H9 (cell line): ENCODE data around the gene RBFOX1. TPM values are rescaled to one million over a fixed set of nuclear protein-coding genes. Genes with fewer than 3 reads are reported as not detected.

Experiments
- DNase-seq: peaks from one replicate; pipeline ENCODE4 v3.0.0-alpha.2; 2017
- H2AFZ ChIP-seq: one replicate; pipeline ENCODE4 v1.6.1; 2013; ENCODE audit warnings: mild to moderate bottlenecking, low read length, control low read depth, moderate library complexity
- H2AK5ac ChIP-seq: 2 replicates; pipeline ENCODE4 v1.6.1; 2013; ENCODE audit warnings: low read length, control low read depth, mixed read lengths; ENCODE audit not compliant: insufficient read length
- H2BK120ac ChIP-seq: one replicate; pipeline ENCODE4 v1.6.1; 2013; ENCODE audit warnings: low read depth, mild to moderate bottlenecking, low read length, control low read depth, inconsistent platforms; ENCODE audit not compliant: poor library complexity, severe bottlenecking
- H2BK12ac ChIP-seq: 2 replicates; pipeline ENCODE4 v1.6.1; 2013; ENCODE audit warnings: low read length, control low read depth, mixed read lengths, low read depth; ENCODE audit not compliant: insufficient read length
- H2BK15ac ChIP-seq: 2 replicates; pipeline ENCODE4 v1.6.1; 2013; ENCODE audit warnings: low read depth, low read length, control low read depth
- H2BK20ac ChIP-seq: one replicate; pipeline ENCODE4 v1.6.1; 2013; ENCODE audit warnings: low read depth, mild to moderate bottlenecking, low read length, control low read depth, inconsistent platforms; ENCODE audit not compliant: poor library complexity, severe bottlenecking
- H2BK5ac ChIP-seq: 2 replicates; pipeline ENCODE4 v1.6.1; 2013; ENCODE audit warnings: low read length, control low read depth, mixed read lengths; ENCODE audit not compliant: insufficient read length
- H3K14ac ChIP-seq: 2 replicates; pipeline ENCODE4 v1.6.1; 2013; ENCODE audit warnings: low read length, control low read depth; ENCODE audit not compliant: insufficient read depth
- H3K18ac ChIP-seq: 2 replicates; pipeline ENCODE4 v1.6.1; 2013; ENCODE audit warnings: low read depth, mild to moderate bottlenecking, mixed read lengths, low read length, control low read depth; ENCODE audit not compliant: insufficient read length
- H3K23ac ChIP-seq: 2 replicates; pipeline ENCODE4 v1.6.1; 2013; ENCODE audit warnings: low read length, control low read depth, mixed read lengths, low read depth; ENCODE audit not compliant: insufficient read length
- H3K23me2 ChIP-seq: 2 replicates; pipeline ENCODE4 v1.6.1; 2013; ENCODE audit warnings: low read depth, mild to moderate bottlenecking, mixed read lengths, low read length, control low read depth; ENCODE audit not compliant: insufficient read length, poor library complexity, severe bottlenecking
- H3K27ac ChIP-seq: 2 replicates; pipeline ENCODE4 v1.5.1; 2013; ENCODE audit warnings: low read length, control low read depth, mixed read lengths, low read depth; ENCODE audit not compliant: insufficient read length
- H3K27me3 ChIP-seq: 2 replicates; pipeline ENCODE4 v1.6.1; 2013; ENCODE audit warnings: low read length, control low read depth, inconsistent platforms; ENCODE audit not compliant: insufficient read depth
- H3K4ac ChIP-seq: 2 replicates; pipeline ENCODE4 v1.6.1; 2013; ENCODE audit warnings: low read depth, mild to moderate bottlenecking, control low read depth, inconsistent platforms, low read length, moderate library complexity
- H3K4me1 ChIP-seq: 2 replicates; pipeline ENCODE4 v1.6.1; 2013; ENCODE audit warnings: low read length, control low read depth, inconsistent platforms; ENCODE audit not compliant: insufficient read depth
- H3K4me2 ChIP-seq: 2 replicates; pipeline ENCODE4 v1.6.1; 2013; ENCODE audit warnings: low read length, control low read depth, mixed read lengths; ENCODE audit not compliant: insufficient read length, insufficient read depth
- H3K56ac ChIP-seq: 2 replicates; pipeline ENCODE4 v1.6.1; 2013; ENCODE audit warnings: low read depth, mild to moderate bottlenecking, mixed read lengths, low read length, control low read depth; ENCODE audit not compliant: insufficient read length
- H3K79me1 ChIP-seq: 2 replicates; pipeline ENCODE4 v1.6.1; 2013; ENCODE audit warnings: low read depth, mild to moderate bottlenecking, moderate library complexity, low read length, control low read depth, inconsistent platforms; ENCODE audit not compliant: insufficient read depth, poor library complexity, severe bottlenecking
- H3K79me2 ChIP-seq: 2 replicates; pipeline ENCODE4 v1.6.1; 2013; ENCODE audit warnings: low read length, control low read depth, inconsistent platforms; ENCODE audit not compliant: insufficient read depth
- H3K9ac ChIP-seq: 2 replicates; pipeline ENCODE4 v1.6.1; 2013; ENCODE audit warnings: low read length, control low read depth, mixed read lengths; ENCODE audit not compliant: insufficient read length; ENCODE audit errors: extremely low read depth
- H3K9me3 ChIP-seq: one replicate; pipeline ENCODE4 v1.6.1; 2013; ENCODE audit warnings: low read depth, low read length, inconsistent platforms; ENCODE audit not compliant: control insufficient read depth
- H3T11ph ChIP-seq: one replicate; pipeline ENCODE4 v1.6.1; 2013; ENCODE audit warnings: mild to moderate bottlenecking, low read length, control low read depth, inconsistent platforms
- H4K20me1 ChIP-seq: one replicate; pipeline ENCODE4 v1.6.1; 2013; ENCODE audit not compliant: control insufficient read depth, insufficient read length, insufficient read depth
- H4K5ac ChIP-seq: 2 replicates; pipeline ENCODE4 v1.6.1; 2013; ENCODE audit warnings: low read depth, mild to moderate bottlenecking, mixed read lengths, low read length, control low read depth; ENCODE audit not compliant: insufficient read length
- H4K8ac ChIP-seq: replicated peaks from 2 replicates; pipeline ENCODE4 v1.6.1; 2013; ENCODE audit warnings: low read length, control low read depth, mixed read lengths, low read depth; ENCODE audit not compliant: insufficient read length
- H4K91ac ChIP-seq: 2 replicates; pipeline ENCODE4 v1.6.1; 2013; ENCODE audit warnings: low read depth, mild to moderate bottlenecking, moderate library complexity, mixed read lengths, low read length, control low read depth; ENCODE audit not compliant: insufficient read length
- H3K27ac Mint-ChIP-seq, 3 experiments: 2 replicates in 2 of 3; 3 replicates in 1 of 3; pipeline ENCODE4 v1.8.0; 2020 to 2021; ENCODE audit warnings: mixed read lengths in 3 of 3, mild to moderate bottlenecking in 1 of 3, moderate library complexity in 1 of 3
- H3K27me3 Mint-ChIP-seq: 2 replicates; pipeline ENCODE4 v1.8.0; 2021; ENCODE audit warnings: low read depth, mild to moderate bottlenecking, moderate library complexity, mixed read lengths
- H3K36me3 Mint-ChIP-seq, 3 experiments: 2 replicates in 2 of 3; 3 replicates in 1 of 3; pipeline ENCODE4 v1.8.0; 2020 to 2021; ENCODE audit warnings: low read depth in 3 of 3, mixed read lengths in 3 of 3; ENCODE audit not compliant: insufficient read depth in 1 of 3
- H3K4me1 Mint-ChIP-seq, 2 experiments: 2 replicates each; pipeline ENCODE4 v1.8.0; 2020; ENCODE audit warnings: mixed read lengths in 2 of 2
- H3K4me3 Mint-ChIP-seq, 2 experiments: 2 replicates in 1 of 2; 3 replicates in 1 of 2; pipeline ENCODE4 v1.8.0; 2020 to 2021; ENCODE audit warnings: mild to moderate bottlenecking in 2 of 2, mixed read lengths in 2 of 2, moderate library complexity in 1 of 2
- H3K9me3 Mint-ChIP-seq, 2 experiments: 2 replicates in 1 of 2; 3 replicates in 1 of 2; pipeline ENCODE4 v1.8.0; 2020; ENCODE audit warnings: mild to moderate bottlenecking in 2 of 2, mixed read lengths in 2 of 2, moderate library complexity in 1 of 2
- WGBS: extraction: QIAGEN DNeasy Blood & Tissue Kit; methylation state at CpG from one replicate; pipeline ENCODE4 v1.1.7; 2013; ENCODE audit warnings: missing lambda C conversion rate, low lambda C conversion rate, mixed read lengths; ENCODE audit not compliant: insufficient read length; ENCODE audit errors: extremely low coverage; 5-methylcytosine and 5-hydroxymethylcytosine counted together
- total RNA-seq: library from RNA; stranded (reverse); gene quantifications from 2 replicates; pipeline ENCODE4 v1.2.1, GENCODE V29; 2021
- TF ChIP-seq, protein P1 (sequence below): fragments of 200-600 bp; sonication (generic); conservative IDR thresholded peaks from 3 replicates; pipeline ENCODE4 v1.8.0; 2021; ENCODE audit warnings: antibody characterized with exemption, mild to moderate bottlenecking

RBFOX1 gene
- total RNA-seq, 1 experiment from 2014 or later = 2.0 TPM

DNA sequence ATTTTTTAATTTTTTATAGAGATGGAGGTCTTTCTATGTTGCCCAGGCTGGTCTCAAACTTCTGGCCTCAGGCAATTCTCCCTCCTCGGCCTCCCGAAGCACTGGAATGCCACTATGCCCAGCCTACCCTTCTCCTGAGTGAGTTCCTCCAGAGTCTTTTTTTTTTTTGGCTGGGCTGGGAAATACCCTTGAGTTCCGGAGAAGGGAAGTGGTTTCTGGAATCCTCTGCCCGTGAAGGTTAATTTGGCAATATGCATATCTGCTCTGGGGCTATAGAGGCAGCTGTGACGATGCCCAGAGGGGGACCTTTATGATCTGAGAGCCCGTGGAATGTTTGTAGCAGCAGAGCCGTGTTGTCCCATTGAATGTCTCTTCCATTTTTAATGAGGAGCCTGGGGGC, 217.5 kb downstream of the RBFOX1 start:
- TF ChIP-seq, protein P1, sequence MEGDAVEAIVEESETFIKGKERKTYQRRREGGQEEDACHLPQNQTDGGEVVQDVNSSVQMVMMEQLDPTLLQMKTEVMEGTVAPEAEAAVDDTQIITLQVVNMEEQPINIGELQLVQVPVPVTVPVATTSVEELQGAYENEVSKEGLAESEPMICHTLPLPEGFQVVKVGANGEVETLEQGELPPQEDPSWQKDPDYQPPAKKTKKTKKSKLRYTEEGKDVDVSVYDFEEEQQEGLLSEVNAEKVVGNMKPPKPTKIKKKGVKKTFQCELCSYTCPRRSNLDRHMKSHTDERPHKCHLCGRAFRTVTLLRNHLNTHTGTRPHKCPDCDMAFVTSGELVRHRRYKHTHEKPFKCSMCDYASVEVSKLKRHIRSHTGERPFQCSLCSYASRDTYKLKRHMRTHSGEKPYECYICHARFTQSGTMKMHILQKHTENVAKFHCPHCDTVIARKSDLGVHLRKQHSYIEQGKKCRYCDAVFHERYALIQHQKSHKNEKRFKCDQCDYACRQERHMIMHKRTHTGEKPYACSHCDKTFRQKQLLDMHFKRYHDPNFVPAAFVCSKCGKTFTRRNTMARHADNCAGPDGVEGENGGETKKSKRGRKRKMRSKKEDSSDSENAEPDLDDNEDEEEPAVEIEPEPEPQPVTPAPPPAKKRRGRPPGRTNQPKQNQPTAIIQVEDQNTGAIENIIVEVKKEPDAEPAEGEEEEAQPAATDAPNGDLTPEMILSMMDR = no peak
- Histone ChIP-seq H2AK5ac (no peak overlapping the region), H3K27ac (no peak overlapping the region), H3K9me3 (no peaks in the 10 kb centered on the region), H3K27me3 (no peaks in the 10 kb centered on the region), H2BK20ac (no peak overlapping the region), H3K4me1 (no peaks in the 10 kb centered on the region), H4K8ac (no peak overlapping the region), H3K23me2 (no peaks in the 10 kb centered on the region), H3K79me1 (no peaks in the 10 kb centered on the region), H3K14ac (no peak overlapping the region), H2BK120ac (no peak overlapping the region), H2BK5ac (no peak overlapping the region), H4K5ac (no peak overlapping the region), H3K4me2 (no peak overlapping the region), H4K20me1 (no peaks in the 10 kb centered on the region), H4K91ac (no peak overlapping the region), H2BK15ac (no peak overlapping the region), H3K4ac (no peak overlapping the region), H3K18ac (no peak overlapping the region), H3K79me2 (no peaks in the 10 kb centered on the region), H3K56ac (no peak overlapping the region), H2BK12ac (no peak overlapping the region), H3T11ph (no peak overlapping the region), H3K9ac (no peak overlapping the region), H3K23ac (no peak overlapping the region), H2AFZ (no peak overlapping the region)
- Mint-ChIP-seq H3K27me3 (no peaks in the 10 kb centered on the region), H3K4me1 (peaks cover 0 to 7% of the 10 kb centered on the region in 2 experiments; a peak in 2 of 4 replicates), H3K4me3 (no peak overlapping the region), H3K27ac (peak overlapping the region in 1 of 3 experiments; percentile 32; a peak in 1 of 7 replicates), H3K9me3 (no peaks in the 10 kb centered on the region), H3K36me3 (no peaks in the 10 kb centered on the region)
- WGBS = no CpG with 5 or more reads among the region's 7 CpGs
- no peak for DNase-seq
